Stimulated activated CD8-positive, alpha-beta memory T cell treated with anti-CD3 and anti-CD28 coated beads, Interleukin-15, amount 100 ng/mL, for 48 hours (primary cell): ENCODE data around the gene CPA2.
"Not testable (repeated sequence)": the region's sequence is repeated elsewhere in the genome, so short reads cannot be mapped to it uniquely, and the experiment has no call there.

Source experiments
- DNase-seq, 2 donors: peaks; one replicate each; pipeline ENCODE4 v3.0.0-alpha.2; 2020; ENCODE audit warnings: low read depth in 2 of 2

CPA2 gene

DNA sequence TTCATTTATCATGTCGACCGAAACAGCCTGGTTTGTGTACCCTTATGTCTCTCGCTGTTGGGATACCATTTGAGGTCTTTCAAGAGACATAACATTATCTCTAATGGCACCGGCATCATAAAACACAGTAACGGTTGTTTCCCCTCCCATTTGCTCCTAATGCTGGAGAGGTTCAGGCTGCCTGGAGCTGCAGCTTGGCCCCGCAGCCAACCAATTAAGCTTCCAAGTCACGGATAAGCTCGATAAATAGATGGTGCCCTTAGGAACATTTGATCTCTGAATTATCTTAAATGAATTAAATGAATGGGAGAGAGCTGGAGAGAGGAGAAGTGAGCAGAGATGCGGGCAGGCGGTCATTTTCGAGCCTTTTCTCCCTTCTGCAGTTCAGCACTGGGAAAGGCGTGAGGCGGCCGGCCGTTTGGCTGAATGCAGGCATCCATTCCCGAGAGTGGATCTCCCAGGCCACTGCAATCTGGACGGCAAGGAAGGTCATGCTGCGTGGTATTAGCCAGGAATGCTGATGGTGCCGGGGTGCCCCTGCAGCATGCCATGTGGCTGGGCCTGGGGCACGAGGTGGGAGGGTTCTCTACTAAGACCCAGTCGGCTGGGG, 38.9 kb downstream of the CPA2 start:
- no peak for DNase-seq

DNA sequence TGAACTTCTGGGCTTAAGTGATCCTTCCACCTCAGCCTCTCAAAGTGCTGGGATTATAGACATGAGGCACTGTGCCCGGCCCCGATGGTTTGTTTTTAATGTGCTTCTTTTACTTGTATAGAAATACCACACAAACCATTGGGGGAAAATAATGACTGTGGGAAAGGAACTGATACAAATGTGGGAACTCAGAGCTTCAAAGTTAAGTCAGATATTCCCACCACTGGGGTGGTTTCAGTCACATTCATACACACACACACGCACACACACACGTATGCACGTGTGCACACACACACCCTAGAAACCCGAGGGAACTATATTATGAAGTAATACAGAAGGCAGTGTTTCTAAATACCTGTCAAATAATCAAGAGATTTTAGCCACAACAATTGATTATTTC, 43.3 kb downstream of the CPA2 start:
- DNase-seq = no peak

DNA sequence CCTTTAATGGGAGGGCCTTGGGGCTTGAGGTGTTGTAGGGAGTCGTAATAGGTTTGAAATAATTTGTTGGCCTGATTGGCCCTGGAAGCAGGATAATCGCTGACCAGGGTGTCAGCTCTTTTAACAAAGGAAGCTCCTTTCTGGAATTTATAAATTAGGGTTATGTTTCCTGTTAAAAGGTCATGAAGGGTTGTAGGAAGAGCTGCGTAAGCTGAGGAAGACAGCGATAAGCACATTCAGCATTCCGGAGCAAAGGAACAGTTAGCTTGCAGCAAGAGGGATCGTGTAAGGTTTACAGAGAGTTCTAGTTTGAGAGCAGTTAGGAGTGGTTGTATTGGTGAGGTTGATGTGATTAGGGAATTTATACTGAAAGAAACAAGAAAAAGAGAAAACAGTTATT, 47.6 kb downstream of the CPA2 start:
- no peak for DNase-seq

DNA sequence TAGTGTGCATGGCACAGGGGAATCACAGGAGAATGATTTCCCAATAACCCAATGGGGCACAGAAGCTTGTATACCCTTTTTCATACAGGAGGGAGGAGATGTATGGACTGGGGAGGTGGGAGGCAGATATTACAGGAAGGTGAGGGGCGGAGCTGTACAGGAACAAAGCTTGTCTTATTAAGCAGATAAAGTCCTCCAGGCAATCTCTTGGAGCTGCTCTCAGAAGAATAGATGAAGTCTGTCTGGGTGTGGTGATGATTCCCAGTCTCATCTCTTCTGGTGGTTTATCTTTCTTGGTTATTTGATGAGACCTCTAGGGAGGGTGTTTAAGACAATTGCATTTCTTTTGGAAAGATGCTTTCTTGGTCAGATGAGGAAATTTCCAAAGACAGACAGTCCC, 52.9 kb downstream of the CPA2 start:
- DNase-seq = no peak

DNA sequence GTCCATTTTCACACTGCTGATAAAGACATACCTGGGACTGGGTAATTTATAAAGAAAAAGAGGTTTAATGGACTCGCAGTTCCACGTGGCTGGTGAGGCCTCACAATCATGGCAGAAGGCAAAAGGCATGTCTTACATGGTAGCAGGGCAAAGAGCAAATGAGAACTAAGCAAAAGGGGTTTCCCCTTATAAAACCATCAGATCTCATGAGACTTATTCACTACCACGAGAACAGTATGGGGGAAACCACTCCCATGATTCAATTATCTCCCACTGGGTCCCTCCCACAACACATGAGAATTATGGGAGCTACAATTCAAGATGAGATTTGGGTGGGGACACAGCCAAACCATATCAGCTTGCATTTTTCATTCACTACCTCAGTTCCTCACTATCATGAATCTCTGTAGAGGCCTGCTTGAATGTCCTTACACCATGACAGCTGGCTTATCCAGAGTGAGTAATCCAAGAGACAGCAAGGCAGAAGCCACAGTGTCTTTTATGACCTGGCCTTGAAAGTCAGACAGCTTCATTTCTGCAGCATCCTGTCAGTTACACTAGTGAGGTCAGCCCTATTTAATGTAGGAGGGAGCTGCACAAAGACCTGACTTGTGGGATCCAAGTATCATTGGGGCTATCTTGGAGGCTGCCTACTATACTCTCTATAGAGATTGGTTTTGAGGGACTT, 55.0 kb downstream of the CPA2 start:
- DNase-seq = not testable (repeated sequence)

DNA sequence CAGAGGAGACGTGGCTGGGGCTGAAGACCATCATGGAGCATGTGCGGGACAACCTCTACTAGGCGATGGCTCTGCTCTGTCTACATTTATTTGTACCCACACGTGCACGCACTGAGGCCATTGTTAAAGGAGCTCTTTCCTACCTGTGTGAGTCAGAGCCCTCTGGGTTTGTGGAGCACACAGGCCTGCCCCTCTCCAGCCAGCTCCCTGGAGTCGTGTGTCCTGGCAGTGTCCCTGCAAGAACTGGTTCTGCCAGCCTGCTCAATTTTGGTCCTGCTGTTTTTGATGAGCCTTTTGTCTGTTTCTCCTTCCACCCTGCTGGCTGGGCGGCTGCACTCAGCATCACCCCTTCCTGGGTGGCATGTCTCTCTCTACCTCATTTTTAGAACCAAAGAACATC, 56.0 kb downstream of the CPA2 start:
- no peak for DNase-seq

DNA sequence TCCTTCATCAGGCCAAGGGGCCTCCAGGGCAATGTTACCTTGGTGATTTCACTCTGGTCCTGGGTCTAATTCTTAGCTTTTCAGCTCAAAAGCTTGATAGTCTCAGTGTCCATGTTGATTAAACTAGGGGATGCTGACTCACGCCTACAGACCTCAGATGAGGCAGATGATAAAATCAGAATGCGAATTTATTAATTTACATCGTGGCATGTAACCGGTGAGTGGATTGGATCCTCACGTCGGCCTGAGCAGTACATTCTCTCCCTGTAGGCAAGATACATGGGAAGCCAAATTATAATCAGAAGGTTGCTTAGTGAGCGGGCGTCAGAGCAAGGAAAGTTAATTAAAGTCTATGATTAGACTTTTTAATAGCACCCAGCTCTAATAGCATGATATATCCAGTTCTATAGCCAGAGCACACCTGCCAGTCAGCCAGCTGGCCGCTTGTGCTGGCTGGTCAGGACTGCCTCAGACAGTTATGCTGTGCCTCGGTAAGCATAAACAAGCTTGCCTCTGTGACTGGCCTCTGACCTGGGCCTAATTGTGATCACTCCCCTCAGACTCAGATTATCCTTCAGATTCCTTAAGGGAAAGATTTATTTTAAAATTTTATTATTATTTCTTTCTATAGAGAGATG, 57.8 kb downstream of the CPA2 start:
- no peak for DNase-seq

DNA sequence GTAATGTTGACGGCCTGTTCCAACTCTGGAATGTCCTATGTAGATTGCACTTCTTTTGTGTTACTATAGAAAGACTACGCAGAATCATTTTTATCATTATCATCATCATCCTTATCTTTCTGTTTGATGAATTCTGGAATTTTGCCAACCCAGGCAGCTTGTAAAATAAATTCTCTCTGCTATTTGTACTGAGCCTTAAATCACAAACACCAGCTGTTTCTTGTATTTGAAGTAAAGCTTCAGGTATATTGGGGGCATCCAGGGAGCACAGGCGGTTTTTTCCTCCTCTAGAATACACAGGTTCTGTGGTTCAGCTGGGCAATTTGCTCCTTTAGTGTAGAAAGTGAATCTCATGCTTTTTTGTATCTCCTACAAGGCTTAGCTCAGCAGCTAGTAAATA, 63.0 kb downstream of the CPA2 start:
- DNase-seq = no peak

DNA sequence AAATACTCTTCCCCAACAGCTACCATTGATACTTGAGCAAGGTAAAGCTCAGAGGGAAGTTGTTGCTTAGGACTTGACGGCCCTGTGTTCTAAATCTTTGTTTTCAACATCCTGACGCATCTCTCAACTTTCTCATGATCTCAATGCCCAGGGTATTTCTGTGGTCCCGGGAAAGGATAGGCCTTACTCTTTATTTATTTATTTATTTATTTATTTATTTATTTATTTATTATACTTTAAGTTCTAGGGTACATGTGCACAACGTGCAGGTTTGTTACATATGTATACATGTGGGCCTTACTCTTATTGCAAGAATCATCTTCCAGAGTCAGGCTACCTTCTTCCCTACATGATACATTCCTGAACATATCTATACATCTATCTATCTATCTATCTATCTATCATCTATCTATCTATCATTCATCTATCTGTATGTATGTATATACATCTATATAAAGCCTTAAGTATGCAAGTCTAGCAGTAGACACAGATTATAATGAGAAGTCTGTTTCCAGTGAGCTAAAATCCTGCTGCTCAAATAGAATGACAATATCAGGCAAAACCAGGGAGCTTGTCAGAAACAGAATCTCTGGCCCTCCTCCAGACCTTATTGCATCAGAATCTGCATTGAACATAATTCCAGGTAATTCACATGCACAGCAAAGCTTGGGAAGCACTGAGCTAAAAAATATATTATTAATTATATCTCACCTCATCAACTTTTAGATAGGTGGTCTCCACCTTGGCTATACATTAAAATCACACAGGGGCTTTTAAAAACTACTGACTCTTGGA, 65.8 kb downstream of the CPA2 start:
- no peak for DNase-seq

DNA sequence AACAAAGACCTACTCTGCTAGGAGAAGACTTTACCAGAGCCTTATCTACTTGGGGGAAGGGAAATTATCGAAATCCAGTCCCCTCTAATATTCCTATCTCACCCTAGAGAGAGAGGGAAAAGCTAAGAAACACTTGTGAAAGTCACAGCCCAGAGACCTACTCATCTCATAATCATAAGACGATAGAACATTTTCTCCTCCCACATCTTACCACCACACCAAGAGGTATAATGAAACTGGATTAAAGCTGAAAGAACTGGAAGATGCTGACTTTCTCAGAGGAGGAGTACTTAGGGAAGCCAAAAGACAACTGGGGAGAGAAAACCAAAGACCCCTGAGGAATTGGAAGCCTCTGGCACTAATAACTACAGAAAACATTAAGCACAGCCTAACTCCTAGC, 67.2 kb downstream of the CPA2 start:
- DNase-seq = no peak

DNA sequence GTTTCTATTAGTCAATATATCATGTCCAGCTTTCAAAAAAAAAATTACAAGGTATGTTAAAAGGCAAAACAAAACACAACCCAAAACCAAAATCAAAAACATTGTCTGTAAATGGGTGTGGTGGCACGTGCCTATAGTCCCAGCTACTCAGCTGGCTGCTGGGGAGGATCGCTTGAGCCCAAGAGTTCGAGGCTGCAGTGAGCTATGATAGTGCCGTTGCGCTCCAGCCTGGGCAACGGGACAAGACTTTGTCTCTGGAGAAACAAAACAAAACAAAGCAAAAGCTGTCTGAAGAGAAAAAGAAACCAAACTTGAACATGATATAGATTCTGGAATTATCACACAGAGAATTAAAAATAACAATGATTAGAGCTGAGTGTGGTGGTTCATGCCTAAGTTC, 67.6 kb downstream of the CPA2 start:
- DNase-seq = no peak

DNA sequence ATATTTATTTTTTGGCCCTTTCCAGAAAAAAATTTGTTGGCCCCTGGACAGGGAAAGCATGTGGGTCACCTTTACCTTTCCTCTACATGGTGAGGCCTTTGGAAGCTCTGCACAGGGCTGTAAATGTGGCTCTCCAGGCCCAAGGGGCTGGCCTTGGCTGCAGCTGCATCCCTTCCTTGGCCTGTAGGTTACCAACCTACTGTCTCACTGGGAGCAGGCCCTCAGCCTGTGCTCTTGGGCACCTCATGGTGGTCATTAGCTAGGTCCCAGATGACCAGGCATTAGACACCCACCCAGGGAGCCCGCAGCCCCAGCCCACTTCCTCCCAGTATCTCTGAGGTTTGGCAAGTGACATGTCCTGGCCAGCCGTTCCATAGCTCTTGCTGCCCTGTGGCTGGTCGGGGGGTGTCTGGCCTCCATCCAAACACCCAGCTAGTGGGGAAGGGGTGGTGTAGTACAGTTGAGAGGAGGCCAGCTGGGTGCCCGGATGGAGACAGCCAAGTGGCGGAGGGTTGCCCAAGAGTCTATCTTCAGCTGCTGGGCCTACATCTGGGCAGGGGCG, 70.8 kb downstream of the CPA2 start:
- DNase-seq = no peak

DNA sequence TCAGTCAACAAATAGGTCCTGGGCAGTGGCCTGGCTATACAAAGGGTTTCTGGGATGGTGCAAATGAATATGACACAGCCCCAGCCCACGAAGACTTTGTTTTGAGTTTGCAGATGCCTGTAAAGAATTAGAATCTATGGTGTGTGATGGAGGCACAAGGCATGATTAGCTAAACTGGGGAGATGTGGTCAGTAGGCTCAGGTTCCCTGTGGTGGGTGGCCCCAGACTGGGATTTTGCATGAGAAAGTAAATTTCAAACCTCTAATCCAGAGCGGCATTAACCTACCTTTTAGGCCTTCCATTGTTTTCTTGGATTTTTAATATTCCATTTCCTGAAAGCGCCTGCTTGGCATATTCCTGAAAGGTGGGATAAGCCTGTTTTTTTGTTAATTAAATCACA, 71.6 kb downstream of the CPA2 start:
- no peak for DNase-seq
